ENCODE results near the gene LHFPL3.
A peak's percentile ranks its signal among the peaks of the same experiment; 100 is the strongest.

LHFPL3 gene

DNA sequence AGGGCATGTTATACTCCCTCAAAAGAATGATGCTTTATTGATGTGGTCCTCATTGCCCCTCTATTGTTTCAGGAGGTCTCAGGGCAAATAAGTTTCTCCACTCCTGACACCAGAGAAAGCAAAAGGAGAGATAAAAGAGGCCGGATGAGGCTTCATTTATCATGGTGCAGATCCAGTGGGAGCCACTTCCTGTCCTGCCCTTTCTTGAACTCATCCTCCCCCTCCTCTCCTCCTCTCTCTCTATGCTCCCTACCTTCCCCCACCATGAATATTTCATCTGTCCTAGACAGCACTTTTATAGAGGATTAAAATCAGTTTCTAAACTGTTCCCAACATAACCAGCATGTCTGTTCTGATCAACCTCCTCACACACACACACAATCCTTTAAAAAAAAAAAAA lies 513.4 kb downstream of the LHFPL3 start:
- no peak for DNase-seq
- WGBS (ENCODE audit: insufficient coverage): no CpG with 5 or more reads among the region's 1 CpG
- Histone ChIP-seq H3K4me3 (ENCODE audit: control insufficient read depth in 1 of 7, extremely low read depth in 1 of 7, insufficient read depth in 4 of 7, low read depth in 2 of 7, low read length in 6 of 7) (no peak overlapping the region), H3K27ac (ENCODE audit: insufficient read depth in 1 of 2, low read depth in 1 of 2, low read length in 2 of 2, poor library complexity in 1 of 2, severe bottlenecking in 2 of 2) (no peak overlapping the region), H3K36me3 (ENCODE audit: control insufficient read depth in 4 of 4, insufficient read depth in 4 of 4, low read length in 3 of 4) (no peaks in the 10 kb centered on the region), H3K4me1 (ENCODE audit: control extremely low read depth in 1 of 4, control insufficient read depth in 4 of 4, insufficient read depth in 4 of 4, low read length in 3 of 4) (peaks cover 0 to 15% (median 6%) of the 10 kb centered on the region in 4 experiments), H3K27me3 (replicated peaks in 2 of 5; ENCODE audit: control insufficient read depth in 4 of 5, insufficient read depth in 5 of 5, low read length in 4 of 5) (peaks cover 0 to 8% (median 3%) of the 10 kb centered on the region in 5 experiments), H3K9me3 (ENCODE audit: control extremely low read depth in 1 of 5, control insufficient read depth in 4 of 5, insufficient read depth in 2 of 5, low read depth in 1 of 5, low read length in 4 of 5) (no peaks in the 10 kb centered on the region)
- ChIA-PET CTCF (interaction anchor here (1.1 kb wide), 1 partner anchor 12 kb away, joined by 3 read pairs; no protein-coding TSS in a partner anchor), POLR2A (no interaction called here)

DNA sequence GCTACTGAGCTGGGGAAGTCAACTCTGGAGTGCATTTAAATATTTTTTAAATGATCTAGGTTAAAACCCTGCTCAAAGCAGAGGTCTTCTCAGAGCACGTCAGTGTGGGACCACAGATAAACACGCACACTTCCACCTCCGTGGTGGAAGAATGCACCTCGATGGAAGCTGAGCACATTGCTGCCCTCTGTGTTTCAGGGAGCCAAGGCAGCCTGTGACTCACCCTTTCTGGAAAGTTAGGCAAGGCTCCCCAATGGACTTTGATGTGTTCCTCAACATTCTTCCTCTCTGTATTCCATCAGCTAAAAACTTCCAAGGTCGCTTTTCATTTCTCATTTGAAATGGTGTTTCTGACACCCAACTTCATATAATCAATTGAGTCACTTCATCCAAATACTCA lies 514.8 kb downstream of the LHFPL3 start:
- Histone ChIP-seq H3K4me3 (ENCODE audit: control insufficient read depth in 1 of 7, extremely low read depth in 1 of 7, insufficient read depth in 4 of 7, low read depth in 2 of 7, low read length in 6 of 7) (no peak overlapping the region), H3K4me1 (ENCODE audit: control extremely low read depth in 1 of 4, control insufficient read depth in 4 of 4, insufficient read depth in 4 of 4, low read length in 3 of 4) (peaks cover 0 to 11% (median 5%) of the 10 kb centered on the region in 4 experiments), H3K27me3 (replicated peaks in 2 of 5; ENCODE audit: control insufficient read depth in 4 of 5, insufficient read depth in 5 of 5, low read length in 4 of 5) (peaks cover 0 to 8% (median 3%) of the 10 kb centered on the region in 5 experiments), H3K9me3 (ENCODE audit: control extremely low read depth in 1 of 5, control insufficient read depth in 4 of 5, insufficient read depth in 2 of 5, low read depth in 1 of 5, low read length in 4 of 5) (no peaks in the 10 kb centered on the region), H3K36me3 (ENCODE audit: control insufficient read depth in 4 of 4, insufficient read depth in 4 of 4, low read length in 3 of 4) (no peaks in the 10 kb centered on the region), H3K27ac (ENCODE audit: insufficient read depth in 1 of 2, low read depth in 1 of 2, low read length in 2 of 2, poor library complexity in 1 of 2, severe bottlenecking in 2 of 2) (no peak overlapping the region)
- WGBS (ENCODE audit: insufficient coverage): 88% methylated on average over 5 of the region's 5 CpGs
- no peak for DNase-seq
- ChIA-PET CTCF (interaction anchor here (1.2 kb wide), 2 partner anchors 9 to 40 kb away, joined by 3 read pairs; no protein-coding TSS in a partner anchor), POLR2A (no interaction called here)

DNA sequence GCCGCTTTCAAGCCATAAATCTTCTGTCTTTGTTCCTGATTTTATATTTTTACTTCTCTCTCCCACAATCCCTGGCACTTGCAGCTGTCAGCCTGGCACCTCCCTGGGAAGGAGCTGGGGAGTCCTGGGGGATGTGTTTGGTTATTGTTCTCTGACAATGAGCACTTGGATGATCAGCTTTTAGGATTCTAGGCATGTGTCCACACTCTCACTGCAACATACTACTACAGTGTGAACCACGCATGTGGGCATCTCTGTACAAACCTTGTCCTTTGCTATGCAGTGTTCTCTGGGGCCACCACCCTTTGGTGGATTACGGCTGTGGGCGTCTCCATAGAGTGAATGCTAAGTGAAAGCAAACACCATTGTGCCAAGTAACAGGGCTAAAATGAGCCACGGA lies 517.2 kb downstream of the LHFPL3 start:
- no peak overlapping the region for H3K27ac ChIP-seq (ENCODE audit: insufficient read depth in 1 of 2, low read depth in 1 of 2, low read length in 2 of 2, poor library complexity in 1 of 2, severe bottlenecking in 2 of 2)
- CTCF ChIA-PET: interaction anchor here (1.1 to 1.4 kb wide), 2 partner anchors 12 to 199 kb away, joined by 3 to 6 read pairs; no protein-coding TSS in a partner anchor

DNA sequence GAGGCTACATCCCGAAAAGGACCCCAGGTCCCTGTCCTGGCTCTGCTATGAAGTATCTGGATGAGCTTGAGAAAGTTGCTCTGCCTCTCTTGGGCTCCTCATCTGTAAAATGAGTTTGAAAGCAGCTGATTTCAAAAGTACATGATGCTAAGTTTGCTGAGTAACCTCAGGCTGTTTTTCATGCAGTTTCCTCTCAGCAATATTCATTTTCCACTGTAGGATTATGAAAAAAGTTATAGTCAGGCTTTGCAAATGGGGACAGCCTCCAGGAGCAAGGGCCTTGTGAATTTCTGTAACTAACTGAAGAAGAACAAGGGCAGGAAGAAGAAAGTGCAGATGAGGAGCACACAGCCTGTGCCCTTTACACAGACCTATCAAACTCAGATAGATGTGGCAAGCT lies 518.3 kb downstream of the LHFPL3 start:
- 100% methylated on average over 1 of the region's 1 CpG for WGBS (ENCODE audit: insufficient coverage)

More for the DNA sequence above, 517.2 kb downstream of the LHFPL3 start:
- no peaks in the 10 kb centered on the region for H3K9me3 ChIP-seq (ENCODE audit: control extremely low read depth in 1 of 5, control insufficient read depth in 4 of 5, insufficient read depth in 2 of 5, low read depth in 1 of 5, low read length in 4 of 5)
- no peak overlapping the region for H3K4me3 ChIP-seq (ENCODE audit: control insufficient read depth in 1 of 7, extremely low read depth in 1 of 7, insufficient read depth in 4 of 7, low read depth in 2 of 7, low read length in 6 of 7)
- POLR2A ChIA-PET: no interaction called here
- WGBS (ENCODE audit: insufficient coverage): 77% methylated on average over 5 of the region's 5 CpGs
- H3K4me1 ChIP-seq (ENCODE audit: control extremely low read depth in 1 of 4, control insufficient read depth in 4 of 4, insufficient read depth in 4 of 4, low read length in 3 of 4): no peaks in the 10 kb centered on the region
- H3K27me3 ChIP-seq (replicated peaks in 2 of 5; ENCODE audit: control insufficient read depth in 4 of 5, insufficient read depth in 5 of 5, low read length in 4 of 5): peaks cover 0 to 8% (median 3%) of the 10 kb centered on the region in 5 experiments
- no peak for DNase-seq
- H3K36me3 ChIP-seq (ENCODE audit: control insufficient read depth in 4 of 4, insufficient read depth in 4 of 4, low read length in 3 of 4): no peaks in the 10 kb centered on the region

DNA sequence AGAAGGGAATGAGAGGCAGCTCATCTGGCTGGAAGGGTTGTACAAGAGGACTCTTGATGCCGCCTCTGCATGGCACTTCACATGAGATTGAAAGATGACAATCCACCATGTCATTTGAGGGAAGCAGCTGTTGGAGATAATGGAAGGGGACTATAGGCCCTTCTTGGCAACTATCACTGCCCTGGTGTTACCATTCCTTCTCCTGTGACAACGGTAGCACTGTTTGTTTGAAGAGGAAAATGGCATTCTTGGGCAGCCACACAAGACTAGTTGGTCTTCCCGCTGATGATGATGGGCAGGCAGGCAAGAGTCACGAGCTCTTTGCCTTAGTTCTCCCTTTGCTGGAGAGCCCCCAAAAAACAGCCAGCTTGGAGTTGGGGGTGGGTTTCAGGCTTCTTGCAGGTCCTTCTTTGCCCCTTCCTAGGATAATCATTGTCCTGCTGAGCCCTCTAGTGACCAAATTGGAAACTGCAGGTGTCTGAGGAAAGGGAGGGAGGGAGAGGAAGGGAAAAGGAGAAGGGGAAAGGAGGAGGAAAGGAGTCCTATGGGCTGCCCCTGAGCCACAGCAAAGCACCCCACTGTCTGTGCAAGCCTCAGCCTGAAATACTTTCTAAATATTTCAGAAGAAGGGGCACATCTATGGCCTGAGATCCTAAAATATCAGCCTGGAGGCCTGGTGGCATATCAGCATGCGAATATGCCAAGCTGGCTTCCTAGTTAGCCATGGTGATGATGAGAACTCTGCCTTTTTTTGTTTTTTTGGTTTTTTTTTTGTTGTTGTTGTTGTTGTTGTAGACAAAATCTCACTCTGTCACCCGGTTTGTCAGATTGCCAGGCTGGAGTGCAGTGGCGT lies 520.0 kb downstream of the LHFPL3 start:
- Histone ChIP-seq H3K27me3 (replicated peaks in 2 of 5; ENCODE audit: control insufficient read depth in 4 of 5, insufficient read depth in 5 of 5, low read length in 4 of 5) (peaks cover 0 to 9% (median 3%) of the 10 kb centered on the region in 5 experiments), H3K9me3 (ENCODE audit: control extremely low read depth in 1 of 5, control insufficient read depth in 4 of 5, insufficient read depth in 2 of 5, low read depth in 1 of 5, low read length in 4 of 5) (no peaks in the 10 kb centered on the region), H3K4me1 (ENCODE audit: control extremely low read depth in 1 of 4, control insufficient read depth in 4 of 4, insufficient read depth in 4 of 4, low read length in 3 of 4) (no peaks in the 10 kb centered on the region), H3K36me3 (ENCODE audit: control insufficient read depth in 4 of 4, insufficient read depth in 4 of 4, low read length in 3 of 4) (no peaks in the 10 kb centered on the region), H3K27ac (ENCODE audit: insufficient read depth in 1 of 2, low read depth in 1 of 2, low read length in 2 of 2, poor library complexity in 1 of 2, severe bottlenecking in 2 of 2) (no peak overlapping the region), H3K4me3 (ENCODE audit: control insufficient read depth in 1 of 7, extremely low read depth in 1 of 7, insufficient read depth in 4 of 7, low read depth in 2 of 7, low read length in 6 of 7) (no peak overlapping the region)
- ChIA-PET CTCF (interaction anchor here (0.8 to 3.5 kb wide), 11 partner anchors 9 to 617 kb away, joined by 3 to 44 read pairs (median 12); no protein-coding TSS in a partner anchor), POLR2A (no interaction called here)
- WGBS (ENCODE audit: insufficient coverage): 47% methylated on average over 4 of the region's 7 CpGs
- DNase-seq: peak; percentile 36 to 58 (median 41)

More for the DNA sequence above, 518.3 kb downstream of the LHFPL3 start:
- DNase-seq: no peak
- POLR2A ChIA-PET: no interaction called here
- Histone ChIP-seq H3K27me3 (replicated peaks in 2 of 5; ENCODE audit: control insufficient read depth in 4 of 5, insufficient read depth in 5 of 5, low read length in 4 of 5) (peaks cover 0 to 9% (median 3%) of the 10 kb centered on the region in 5 experiments), H3K36me3 (ENCODE audit: control insufficient read depth in 4 of 4, insufficient read depth in 4 of 4, low read length in 3 of 4) (no peaks in the 10 kb centered on the region), H3K9me3 (ENCODE audit: control extremely low read depth in 1 of 5, control insufficient read depth in 4 of 5, insufficient read depth in 2 of 5, low read depth in 1 of 5, low read length in 4 of 5) (no peaks in the 10 kb centered on the region), H3K4me1 (ENCODE audit: control extremely low read depth in 1 of 4, control insufficient read depth in 4 of 4, insufficient read depth in 4 of 4, low read length in 3 of 4) (no peaks in the 10 kb centered on the region), H3K27ac (ENCODE audit: insufficient read depth in 1 of 2, low read depth in 1 of 2, low read length in 2 of 2, poor library complexity in 1 of 2, severe bottlenecking in 2 of 2) (no peak overlapping the region), H3K4me3 (ENCODE audit: control insufficient read depth in 1 of 7, extremely low read depth in 1 of 7, insufficient read depth in 4 of 7, low read depth in 2 of 7, low read length in 6 of 7) (no peak overlapping the region)
- CTCF ChIA-PET: interaction anchor here (0.8 to 3.5 kb wide), 6 partner anchors 9 to 615 kb away, joined by 4 to 44 read pairs (median 19); no protein-coding TSS in a partner anchor

DNA sequence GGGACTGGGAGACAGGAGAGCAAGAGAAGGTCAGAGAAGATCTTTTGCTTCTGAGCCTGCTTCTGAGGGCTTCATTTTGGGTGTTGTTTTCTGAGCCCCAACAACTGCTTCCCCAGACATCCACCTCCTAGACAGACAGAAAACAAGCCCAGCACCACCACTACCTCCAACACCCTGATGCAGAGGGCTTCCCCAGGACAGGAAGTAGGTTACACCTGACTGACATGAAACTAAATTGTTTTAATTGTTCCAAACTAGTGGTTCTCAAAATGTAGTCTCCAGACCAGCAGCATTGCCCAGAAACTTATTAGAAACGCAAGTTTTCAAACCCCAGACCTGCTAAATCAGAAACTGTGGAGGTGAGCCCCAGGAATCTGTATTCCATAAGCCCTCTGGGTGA lies 522.0 kb downstream of the LHFPL3 start:
- 100% methylated on average over 1 of the region's 1 CpG for WGBS (ENCODE audit: insufficient coverage)
- Histone ChIP-seq H3K27me3 (replicated peaks in 2 of 5; ENCODE audit: control insufficient read depth in 4 of 5, insufficient read depth in 5 of 5, low read length in 4 of 5) (peaks cover 0 to 9% (median 0%) of the 10 kb centered on the region in 5 experiments), H3K36me3 (ENCODE audit: control insufficient read depth in 4 of 4, insufficient read depth in 4 of 4, low read length in 3 of 4) (no peaks in the 10 kb centered on the region), H3K4me1 (ENCODE audit: control extremely low read depth in 1 of 4, control insufficient read depth in 4 of 4, insufficient read depth in 4 of 4, low read length in 3 of 4) (no peaks in the 10 kb centered on the region), H3K4me3 (ENCODE audit: control insufficient read depth in 1 of 7, extremely low read depth in 1 of 7, insufficient read depth in 4 of 7, low read depth in 2 of 7, low read length in 6 of 7) (no peak overlapping the region), H3K9me3 (ENCODE audit: control extremely low read depth in 1 of 5, control insufficient read depth in 4 of 5, insufficient read depth in 2 of 5, low read depth in 1 of 5, low read length in 4 of 5) (no peaks in the 10 kb centered on the region), H3K27ac (ENCODE audit: insufficient read depth in 1 of 2, low read depth in 1 of 2, low read length in 2 of 2, poor library complexity in 1 of 2, severe bottlenecking in 2 of 2) (no peak overlapping the region)
- ChIA-PET CTCF (no interaction called here), POLR2A (no interaction called here)
- no peak for DNase-seq

DNA sequence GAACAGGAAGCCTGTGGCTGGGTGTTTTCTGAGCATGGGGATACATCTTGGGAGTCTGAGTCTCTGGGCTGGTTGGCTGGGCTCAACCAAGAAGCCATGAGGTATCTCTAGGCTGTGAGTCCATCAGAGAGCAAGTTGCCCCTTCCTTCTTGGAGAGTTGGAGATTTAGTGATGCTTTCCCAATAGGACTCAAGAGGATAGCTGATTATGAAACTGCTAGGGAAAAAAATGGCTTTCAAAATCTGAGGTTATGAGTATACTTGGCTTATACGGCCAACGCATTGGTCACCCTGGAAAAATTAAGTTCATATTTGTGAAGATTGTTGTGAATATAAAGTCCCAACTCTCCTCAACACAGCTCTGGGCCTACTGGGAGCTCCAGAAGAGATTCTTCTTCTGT lies 522.9 kb downstream of the LHFPL3 start:
- Histone ChIP-seq H3K4me1 (ENCODE audit: control extremely low read depth in 1 of 4, control insufficient read depth in 4 of 4, insufficient read depth in 4 of 4, low read length in 3 of 4) (no peaks in the 10 kb centered on the region), H3K27me3 (replicated peaks in 2 of 5; ENCODE audit: control insufficient read depth in 4 of 5, insufficient read depth in 5 of 5, low read length in 4 of 5) (peaks cover 0 to 9% (median 0%) of the 10 kb centered on the region in 5 experiments), H3K27ac (ENCODE audit: insufficient read depth in 1 of 2, low read depth in 1 of 2, low read length in 2 of 2, poor library complexity in 1 of 2, severe bottlenecking in 2 of 2) (no peak overlapping the region), H3K4me3 (ENCODE audit: control insufficient read depth in 1 of 7, extremely low read depth in 1 of 7, insufficient read depth in 4 of 7, low read depth in 2 of 7, low read length in 6 of 7) (no peak overlapping the region), H3K36me3 (ENCODE audit: control insufficient read depth in 4 of 4, insufficient read depth in 4 of 4, low read length in 3 of 4) (no peaks in the 10 kb centered on the region), H3K9me3 (ENCODE audit: control extremely low read depth in 1 of 5, control insufficient read depth in 4 of 5, insufficient read depth in 2 of 5, low read depth in 1 of 5, low read length in 4 of 5) (no peaks in the 10 kb centered on the region)
- CTCF ChIA-PET: interaction anchor here (1.0 kb wide), 1 partner anchor 10 kb away, joined by 3 read pairs; no protein-coding TSS in a partner anchor
- POLR2A ChIA-PET: no interaction called here
- DNase-seq: no peak
- no CpG with 5 or more reads among the region's 2 CpGs for WGBS (ENCODE audit: insufficient coverage)

All from common myeloid progenitor, CD34-positive (primary cell).